IMR-90 (cell line): ENCODE measurements around the gene PNMA8A. TPM values are rescaled to one million over a fixed set of nuclear protein-coding genes. Genes with fewer than 3 reads are reported as not detected.

ENCODE experiments used
- ATAC-seq: fragments of 200-7000 bp; cut with Tn5 transposase; 2 replicates; pipeline ENCODE4 v1.9.1; 2020; ENCODE audit warnings: low read depth, mild to moderate bottlenecking, moderate library complexity
- BruUV-seq: library from RNA; stranded (reverse); fragments of 400-500 nt; replicated peaks from 2 replicates; lab custom pipeline; 2021; lab: Mats Ljungman, UMichigan
- CTCF ChIA-PET: fragments of 300-600 bp; formaldehyde crosslinking; extraction: SDS; loops from one replicate; lab custom pipeline; 2021; ENCODE audit warnings: antibody characterized with exemption; lab: Yijun Ruan, JAX
- POLR2A ChIA-PET: fragments of 300-600 bp; sonication (Branson Sonifier 250); formaldehyde crosslinking; loops from one replicate; lab custom pipeline; 2022; ENCODE audit warnings: antibody characterized with exemption; ENCODE audit not compliant: unreplicated experiment; lab: Charles Lee
- DNase-seq: peaks from one replicate; pipeline ENCODE4 v3.0.0; 2013
- H2AFZ ChIP-seq: replicated peaks from 2 replicates; pipeline ENCODE3; 2013; ENCODE audit warnings: low read length, mild to moderate bottlenecking; ENCODE audit not compliant: poor library complexity
- H2AK5ac ChIP-seq: 2 replicates; pipeline ENCODE4 v1.6.1; 2013; ENCODE audit warnings: low read depth, low read length, inconsistent platforms
- H2AK9ac ChIP-seq: replicated peaks from 2 replicates; pipeline ENCODE3; 2013; ENCODE audit warnings: mild to moderate bottlenecking, low read depth, low read length, moderate library complexity; ENCODE audit not compliant: poor library complexity
- H2BK120ac ChIP-seq: 2 replicates; pipeline ENCODE4 v1.6.1; 2013; ENCODE audit warnings: low read depth, low read length, inconsistent platforms
- H2BK15ac ChIP-seq: 3 replicates; pipeline ENCODE4 v1.6.1; 2013; ENCODE audit warnings: low read depth, low read length, inconsistent platforms
- H2BK20ac ChIP-seq: 2 replicates; pipeline ENCODE4 v1.6.1; 2013; ENCODE audit warnings: low read depth, mild to moderate bottlenecking, inconsistent platforms, low read length, moderate library complexity
- H2BK5ac ChIP-seq: 2 replicates; pipeline ENCODE4 v1.6.1; 2013; ENCODE audit warnings: mild to moderate bottlenecking, low read depth, low read length, inconsistent platforms; ENCODE audit not compliant: poor library complexity, severe bottlenecking
- H3K14ac ChIP-seq: replicated peaks from 2 replicates; pipeline ENCODE4 v1.6.1; 2013; ENCODE audit warnings: low read depth, low read length, inconsistent platforms
- H3K18ac ChIP-seq: 2 replicates; pipeline ENCODE4 v1.6.1; 2013; ENCODE audit warnings: low read depth, low read length, control low read depth
- H3K23ac ChIP-seq: 2 replicates; pipeline ENCODE4 v1.6.1; 2013; ENCODE audit warnings: low read depth, low read length, inconsistent platforms
- H3K27ac ChIP-seq: 2 replicates; pipeline ENCODE4 v1.5.1; 2013; ENCODE audit warnings: mild to moderate bottlenecking, control low read depth, low read length; ENCODE audit not compliant: insufficient read depth
- H3K27me3 ChIP-seq: 2 replicates; pipeline ENCODE4 v1.6.1; 2013; ENCODE audit warnings: low read length; ENCODE audit not compliant: control insufficient read depth, insufficient read depth
- H3K36me3 ChIP-seq: 2 replicates; pipeline ENCODE4 v1.6.1; 2013; ENCODE audit warnings: low read length, mixed read lengths; ENCODE audit not compliant: control insufficient read depth, insufficient read depth
- H3K4ac ChIP-seq: 2 replicates; pipeline ENCODE4 v1.6.1; 2013; ENCODE audit warnings: low read depth, low read length, inconsistent platforms
- H3K4me1 ChIP-seq: 2 replicates; pipeline ENCODE4 v1.6.1; 2013; ENCODE audit warnings: low read length, mixed read lengths; ENCODE audit not compliant: control insufficient read depth, insufficient read depth
- H3K4me2 ChIP-seq: 2 replicates; pipeline ENCODE4 v1.6.1; 2013; ENCODE audit warnings: low read depth, mild to moderate bottlenecking, control low read depth, low read length, moderate library complexity
- H3K4me3 ChIP-seq: 2 replicates; pipeline ENCODE4 v1.5.1; 2013; ENCODE audit warnings: low read depth, mild to moderate bottlenecking, control low read depth, low read length, moderate library complexity; ENCODE audit not compliant: insufficient read depth
- H3K56ac ChIP-seq: 2 replicates; pipeline ENCODE4 v1.6.1; 2013; ENCODE audit warnings: low read length, inconsistent platforms; ENCODE audit not compliant: insufficient read depth; ENCODE audit errors: extremely low read depth
- H3K79me1 ChIP-seq, 2 experiments: 2 replicates each; pipeline ENCODE4 v1.6.1; 2013; ENCODE audit warnings: low read length in 2 of 2, inconsistent platforms in 1 of 2, low read depth in 1 of 2
- H3K9ac ChIP-seq: 2 replicates; pipeline ENCODE4 v1.6.1; 2013; ENCODE audit warnings: low read depth, low read length, control low read depth
- H3K9me1 ChIP-seq: 2 replicates; pipeline ENCODE4 v1.6.1; 2013; ENCODE audit warnings: low read length, inconsistent platforms; ENCODE audit not compliant: insufficient read depth
- H3K9me3 ChIP-seq: 2 replicates; pipeline ENCODE4 v1.6.1; 2013; ENCODE audit warnings: low read length; ENCODE audit not compliant: control insufficient read depth, insufficient read depth
- H4K20me1 ChIP-seq: 2 replicates; pipeline ENCODE4 v1.6.1; 2013; ENCODE audit warnings: low read length, inconsistent platforms; ENCODE audit not compliant: insufficient read depth
- H4K5ac ChIP-seq: 2 replicates; pipeline ENCODE4 v1.6.1; 2013; ENCODE audit warnings: mild to moderate bottlenecking, low read depth, low read length, control low read depth
- H4K8ac ChIP-seq, 2 experiments: 2 replicates each; pipeline ENCODE4 v1.6.1; 2013; ENCODE audit warnings: low read depth in 2 of 2, low read length in 2 of 2, control low read depth in 1 of 2, inconsistent platforms in 1 of 2
- H4K91ac ChIP-seq: 2 replicates; pipeline ENCODE4 v1.6.1; 2013; ENCODE audit warnings: low read depth, low read length, inconsistent platforms; ENCODE audit not compliant: insufficient read depth
- POLR2A ChIP-seq: IDR thresholded peaks from 2 replicates; pipeline ENCODE4 v1.6.1; 2012; ENCODE audit warnings: mild to moderate bottlenecking, low read depth, low read length
- WGBS, 2 experiments: methylation state at CpG; one replicate each; pipeline versions ENCODE4 v1.1.5 to v1.1.7; 2013; ENCODE audit warnings: missing lambda C conversion rate in 2 of 2; ENCODE audit not compliant: insufficient read length in 1 of 2; ENCODE audit errors: extremely low coverage in 2 of 2; 5-methylcytosine and 5-hydroxymethylcytosine counted together
- dilution Hi-C: fragments of 300-500 bp; cut with HindIII; formaldehyde crosslinking; loops from one replicate; pipeline ENCODE4 v1.14.3; 2018; ENCODE audit warnings: low sequenced_read_pairs; ENCODE audit not compliant: unreplicated experiment
- in situ Hi-C: fragments of 300-500 bp; cut with MboI; formaldehyde crosslinking; loops from 3 replicates; pipeline ENCODE4 v1.14.3; 2019; ENCODE audit warnings: low sequenced_read_pairs, inconsistent platforms, mixed read lengths
- intact Hi-C: fragments of 100-400 bp; cut with micrococcal nuclease; formaldehyde crosslinking; loops from 2 replicates; pipeline ENCODE4 v1.10.0; 2022
- polyA plus RNA-seq, 3 experiments: library from polyadenylated mRNA; depleted of rRNA; stranded (reverse); fragments of >200 nt; gene quantifications; 2 replicates each; pipeline ENCODE4 v1.2.3, GENCODE V29; 2012; ENCODE audit warnings: low replicate concordance in 1 of 3
- total RNA-seq: library from RNA; depleted of rRNA; stranded (reverse); fragments of >200 nt; gene quantifications from 2 replicates; pipeline ENCODE4 v1.2.3, GENCODE V29; 2012

The PNMA8A gene
- total and polyA plus RNA-seq, 2 of the 4 experiments (the other 2 are of a cell fraction) = 0.77 to 0.90 TPM

GRCh38 chr19:46447006-46447405 lies 24.4 kb downstream of the PNMA8A start:
- H3K36me3 ChIP-seq = no peaks in the 10 kb centered on the region
- ATAC-seq (no peak), DNase-seq (no peak)
- H2BK5ac ChIP-seq = no peak overlapping the region
- no peaks in the 10 kb centered on the region for H4K20me1 ChIP-seq
- no peak overlapping the region for H3K4me3 ChIP-seq
- H2BK20ac ChIP-seq = no peak overlapping the region
- H4K8ac ChIP-seq = no peak overlapping the region
- no peak overlapping the region for H3K56ac ChIP-seq
- no peak overlapping the region for H2AK5ac ChIP-seq
- H3K4ac ChIP-seq = no peak overlapping the region
- H3K14ac ChIP-seq = no peak overlapping the region
- H2AK9ac ChIP-seq = no peak overlapping the region
- H3K9ac ChIP-seq = no peak overlapping the region
- H2BK15ac ChIP-seq = no peak overlapping the region
- no CpG with 5 or more reads among the region's 3 CpGs for WGBS, 2 experiments
- H3K9me1 ChIP-seq = 0 out of 2 replicates have a peak, but pooled peaks cover 2% of the 10 kb centered on the region
- H3K79me1 ChIP-seq = no peaks in the 10 kb centered on the region
- TF ChIP-seq POLR2A = no peak
- H2AFZ ChIP-seq = no peak overlapping the region
- H3K27ac ChIP-seq = no peak overlapping the region
- H3K27me3 ChIP-seq = peaks cover 8% of the 10 kb centered on the region
- H2BK120ac ChIP-seq = no peak overlapping the region
- in situ Hi-C loops = no loop called here
- CTCF ChIA-PET = no interaction called here
- dilution Hi-C loops = no loop called here
- H4K5ac ChIP-seq = no peak overlapping the region
- H3K9me3 ChIP-seq = peaks cover 6% of the 10 kb centered on the region
- H3K4me2 ChIP-seq = no peak overlapping the region
- BruUV-seq = no TSS peak
- POLR2A ChIA-PET = no interaction called here
- H3K23ac ChIP-seq = no peak overlapping the region
- H4K91ac ChIP-seq = no peak overlapping the region
- H3K18ac ChIP-seq = no peak overlapping the region
- H3K4me1 ChIP-seq = peaks cover 1% of the 10 kb centered on the region; the same call in 1 of the 2 replicates
- intact Hi-C loops = no loop called here
